ENCODE data around the gene ZNF44.
"Not testable (repeated sequence)": the region's sequence is repeated elsewhere in the genome, so short reads cannot be mapped to it uniquely, and the experiment has no call there.

Gene ZNF44

DNA sequence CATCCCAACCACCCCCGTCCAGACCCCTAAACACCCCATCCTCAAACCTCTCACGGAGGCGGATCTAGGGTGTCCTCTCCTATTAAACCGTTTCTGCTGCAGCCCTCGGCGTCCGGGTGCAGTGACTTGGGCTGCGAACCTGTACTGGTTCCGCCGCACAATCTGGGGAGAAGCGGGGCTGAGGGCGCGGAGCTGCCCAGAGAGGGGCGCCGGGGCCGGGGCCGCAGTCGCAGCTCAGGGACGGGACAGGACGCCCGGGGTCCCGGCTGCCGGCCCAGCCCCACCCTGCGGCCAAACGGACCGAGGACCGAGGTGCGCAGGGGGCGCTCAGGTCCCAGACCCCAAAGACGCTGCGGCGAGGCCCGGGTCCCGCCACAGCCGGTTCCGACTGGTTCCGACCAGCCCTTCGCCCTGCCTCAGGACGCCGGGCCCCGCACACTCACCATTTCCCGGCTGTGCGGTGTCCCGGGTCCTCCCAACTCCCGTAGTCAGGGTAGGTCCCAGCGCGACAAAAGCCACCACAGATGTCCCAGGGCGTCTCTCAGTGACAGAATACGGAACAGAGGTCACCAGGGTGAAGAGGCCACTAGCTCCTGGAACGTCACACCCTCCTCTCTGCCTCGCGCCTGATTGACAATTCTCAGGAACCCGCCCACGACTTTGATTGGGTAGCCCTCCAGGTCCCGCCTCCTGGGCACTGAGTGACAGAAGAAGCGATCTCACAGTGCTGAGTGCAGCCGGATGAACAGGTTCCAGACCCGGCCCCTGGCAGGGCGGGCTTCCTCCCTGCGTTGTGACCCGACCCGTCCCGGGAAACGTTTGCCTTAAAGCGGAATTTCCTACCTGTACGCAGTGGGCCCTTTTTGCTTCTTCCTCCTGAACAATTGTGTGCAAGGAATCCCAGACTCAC, at the start of gene ZNF44:
TSS of gene ZNF44 (minus strand) at position 635 of the 910 bp plus-strand sequence. CDS start at position 446, 189 bp downstream.
- DNase-seq = peak; percentile 96

DNA sequence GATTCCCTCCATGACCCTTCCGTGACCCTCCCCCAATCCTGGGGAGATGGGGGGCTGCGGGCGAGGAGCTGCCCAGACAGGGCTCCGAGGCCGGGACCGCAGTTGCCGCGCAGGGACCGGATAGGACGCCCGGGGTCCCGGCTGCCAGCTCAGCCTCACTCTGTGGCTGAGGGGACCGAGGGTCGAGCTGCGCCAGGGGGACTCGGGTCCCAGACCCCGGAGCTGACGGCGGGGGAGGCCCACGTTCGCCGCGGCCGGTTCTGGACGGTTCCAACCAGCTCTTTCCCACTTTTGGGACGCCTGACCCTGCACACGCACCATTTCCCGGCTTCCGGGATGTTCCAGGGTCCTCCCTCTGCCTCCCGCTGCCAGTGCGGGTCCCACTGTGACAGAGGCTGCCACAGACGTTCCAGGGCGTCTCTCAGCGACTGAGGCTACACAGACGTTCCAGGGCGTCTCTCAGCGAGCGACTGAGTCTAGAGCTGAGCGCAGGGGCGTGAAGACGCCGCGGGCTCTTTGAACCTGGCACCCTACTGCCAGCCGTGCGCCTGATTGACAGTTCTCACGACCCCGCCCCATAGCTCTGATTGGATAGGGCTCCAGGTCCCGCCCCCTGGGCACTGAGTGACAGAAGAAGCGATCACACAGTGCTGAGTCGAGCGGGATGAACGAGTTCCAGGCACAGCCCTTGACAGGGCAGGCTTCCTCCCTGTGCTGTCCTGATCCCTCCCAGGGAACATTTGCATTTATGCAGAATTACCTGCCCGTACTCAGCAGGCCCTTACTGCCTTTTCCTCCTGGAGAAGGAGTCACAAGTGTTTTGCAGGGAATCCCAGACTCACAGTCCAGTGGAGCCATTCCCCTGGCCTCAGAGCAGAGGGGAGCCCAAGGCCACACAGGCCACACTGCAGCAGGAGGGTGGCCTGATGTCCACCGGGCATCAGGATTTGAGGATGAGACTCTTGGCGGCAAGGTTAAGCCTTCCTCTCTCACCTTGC, 38.8 kb upstream of the ZNF44 start, which contains the start of gene ZNF563:
TSS of gene ZNF563 (minus strand) at position 472 of the 998 bp plus-strand sequence. CDS start at position 321, 151 bp downstream.
- peak; percentile 99 for DNase-seq

DNA sequence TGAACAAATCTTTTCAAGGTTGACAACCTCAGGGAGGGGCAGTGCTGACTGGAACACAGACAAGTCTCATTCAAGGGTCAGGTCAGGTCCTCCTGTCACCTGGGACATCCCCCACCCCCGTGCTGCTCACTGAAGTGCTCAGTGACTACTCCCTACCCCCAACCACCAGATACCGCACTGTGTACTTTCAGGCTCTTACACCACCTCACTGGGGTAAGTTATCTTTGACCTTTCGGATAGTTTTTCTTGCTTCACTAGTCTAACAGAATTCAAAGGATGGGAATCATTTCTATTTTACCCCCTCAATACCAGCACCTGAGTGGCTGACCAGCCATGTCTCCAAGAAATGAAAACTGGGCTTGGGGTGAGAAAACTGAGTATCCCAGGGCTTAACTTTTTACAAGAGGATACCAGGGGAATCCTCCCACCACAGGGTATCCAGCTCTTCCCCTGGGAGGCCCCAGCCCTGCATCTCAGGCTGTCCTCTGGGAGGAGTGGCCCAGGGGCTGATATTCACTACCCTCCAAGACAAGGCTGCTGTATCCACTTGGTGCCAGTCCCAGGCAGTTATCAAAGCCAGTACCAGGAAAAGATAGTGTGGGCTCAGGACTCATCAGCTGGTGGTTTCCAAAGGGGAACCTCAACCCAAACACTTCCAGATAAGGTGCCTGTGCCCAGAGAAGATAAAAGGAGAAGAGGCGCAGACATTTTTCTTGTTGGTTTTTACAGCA, 36.7 kb upstream of the ZNF44 start:
- peak; percentile 82 for DNase-seq

DNA sequence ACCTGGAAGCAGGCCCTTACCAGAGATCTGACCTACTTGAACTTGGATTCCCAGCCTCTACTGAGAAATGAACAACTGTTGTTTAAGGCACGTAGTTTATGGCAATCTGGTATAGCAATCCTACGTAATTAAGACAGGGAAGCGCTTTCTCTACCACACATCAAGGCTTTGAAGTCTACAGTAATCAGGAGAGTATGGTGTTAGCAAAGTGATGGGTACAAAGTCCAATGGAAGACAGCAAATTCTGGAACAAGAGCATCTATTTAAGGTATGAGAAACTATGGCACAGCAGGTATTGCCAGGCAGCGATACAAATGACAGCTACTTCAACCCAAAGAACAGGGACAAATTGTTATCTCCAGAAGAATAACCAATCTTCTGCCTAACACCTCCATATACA, 35.7 kb upstream of the ZNF44 start:
- no peak for DNase-seq

DNA sequence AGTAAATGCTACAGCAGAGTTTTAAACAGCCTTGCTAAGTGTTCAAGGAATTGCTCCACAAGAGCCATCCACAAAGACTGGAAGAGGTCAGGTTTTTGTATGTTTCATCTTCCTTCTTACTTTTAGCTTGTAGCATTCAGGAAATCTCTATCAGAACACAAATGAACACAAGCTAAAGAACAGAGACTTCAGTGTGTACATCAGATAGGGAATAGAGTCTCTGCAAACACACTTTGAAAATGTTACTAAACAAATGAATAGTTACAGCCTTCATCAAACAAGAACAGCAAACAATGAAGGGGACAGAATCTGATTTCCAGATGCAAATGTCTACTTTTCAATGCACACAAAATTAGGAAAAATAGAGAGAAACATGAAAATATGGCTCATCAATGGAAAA, 31.0 kb upstream of the ZNF44 start:
- no peak for DNase-seq

DNA sequence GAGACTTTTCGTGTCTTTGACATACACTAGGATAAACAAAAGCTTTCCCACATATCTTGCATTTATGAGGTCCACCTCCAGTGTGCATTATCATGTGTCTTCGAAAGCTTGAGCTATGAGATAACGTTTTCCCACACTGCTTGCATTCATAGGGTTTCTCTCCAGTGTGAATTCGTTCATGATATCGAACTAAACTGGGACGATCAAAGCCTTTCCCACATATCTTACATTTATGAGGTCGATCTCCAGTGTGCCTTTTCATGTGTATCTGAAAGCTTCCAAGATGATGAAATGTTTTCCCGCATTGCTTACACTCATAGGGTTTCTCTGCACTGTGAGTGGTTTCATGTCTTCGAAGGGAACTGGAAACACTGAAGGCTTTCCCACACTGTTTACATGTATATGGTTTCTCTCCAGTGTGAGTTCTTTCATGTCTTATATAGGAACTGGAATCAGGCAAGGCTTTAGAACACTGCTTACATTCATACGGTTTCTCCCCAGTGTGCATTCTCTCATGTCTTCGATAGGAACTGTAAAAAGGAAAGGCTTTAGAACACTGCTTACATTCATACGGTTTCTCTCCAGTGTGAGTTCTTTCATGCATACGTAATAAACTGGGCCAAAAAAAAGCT, 24.2 kb upstream of the ZNF44 start:
- DNase-seq = no peak

DNA sequence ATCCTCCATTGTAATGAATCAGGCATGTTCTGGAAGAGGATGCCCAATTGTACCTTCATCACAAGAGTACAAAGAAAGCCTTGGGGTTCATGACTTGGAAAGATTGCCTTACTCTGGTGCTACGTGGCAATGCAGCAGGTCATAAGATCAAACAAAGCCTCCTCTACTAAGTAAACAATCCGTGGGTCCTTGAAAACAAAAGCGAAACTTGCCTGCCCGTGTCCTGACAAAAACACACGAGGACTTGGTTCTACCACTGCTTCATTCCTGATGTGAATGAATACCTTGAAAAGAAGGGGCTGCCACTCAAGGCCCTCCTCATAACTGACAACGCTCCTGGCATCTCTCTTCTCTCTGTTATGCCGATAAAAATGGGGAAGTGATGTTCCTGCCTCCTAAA, 19.9 kb upstream of the ZNF44 start:
- no peak for DNase-seq

DNA sequence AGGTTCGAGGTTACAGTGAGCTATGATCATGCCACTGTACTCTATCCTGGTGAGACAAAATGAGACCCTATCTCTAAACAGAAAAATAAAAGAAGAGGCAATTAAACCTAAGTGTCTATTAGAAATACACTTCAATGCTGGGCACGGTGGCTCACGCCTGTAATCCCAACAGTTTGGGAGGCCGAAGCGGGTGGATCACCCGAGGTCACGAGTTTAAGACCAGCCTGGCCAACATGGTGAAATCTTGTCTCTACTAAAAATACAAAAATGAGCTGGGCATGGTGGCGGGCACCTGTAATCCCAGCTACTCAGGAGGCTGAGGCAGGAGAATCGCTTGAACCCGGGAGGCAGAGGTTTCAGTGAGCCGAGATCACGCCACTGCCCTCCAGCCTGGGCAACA, 14.2 kb upstream of the ZNF44 start:
- not testable (repeated sequence) for DNase-seq

DNA sequence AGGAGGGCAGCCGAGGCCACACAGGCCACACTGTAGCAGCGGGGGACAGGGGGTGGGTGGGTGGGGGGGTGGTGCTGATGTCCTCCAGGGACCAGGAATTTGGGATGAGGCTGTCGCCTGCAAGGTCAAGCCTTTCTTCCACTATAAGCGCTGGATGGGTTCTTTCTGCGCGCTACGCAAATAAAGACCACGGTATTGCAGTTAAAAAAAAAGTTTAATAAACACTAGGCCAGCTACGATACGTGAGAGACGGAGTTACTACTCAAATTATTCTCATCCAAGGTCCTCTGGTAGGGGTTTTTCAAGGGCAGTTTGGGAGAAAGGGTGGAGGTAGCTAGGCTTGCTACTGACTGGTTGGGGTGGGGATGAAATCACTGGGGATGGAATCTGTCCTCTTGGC, 508 bp upstream of the ZNF44 start:
- no peak for DNase-seq

DNA sequence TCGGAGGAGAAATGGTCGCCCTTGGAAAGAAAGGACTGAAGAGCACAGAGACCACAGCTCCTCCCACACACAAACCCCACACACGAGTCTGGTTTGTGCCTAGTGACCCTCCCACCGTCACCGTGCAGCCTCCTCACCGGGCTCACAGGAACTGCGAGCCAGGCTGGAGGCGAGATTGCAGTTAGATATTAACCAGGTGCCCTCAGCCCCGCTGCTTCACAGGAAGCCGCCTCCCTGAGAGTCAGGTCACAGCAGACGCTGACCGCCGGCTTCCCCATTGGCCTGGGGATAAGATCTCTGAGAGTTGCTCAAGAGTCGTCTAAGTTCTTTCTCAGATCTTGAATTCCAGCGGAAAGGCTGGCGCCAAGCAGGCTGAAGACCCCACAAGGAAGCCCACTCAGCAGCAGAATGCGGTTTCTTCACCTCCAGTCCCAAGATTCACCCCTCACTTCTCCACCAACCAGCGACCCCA, 870 bp downstream of the ZNF44 start:
- DNase-seq = peak; percentile 28

DNA sequence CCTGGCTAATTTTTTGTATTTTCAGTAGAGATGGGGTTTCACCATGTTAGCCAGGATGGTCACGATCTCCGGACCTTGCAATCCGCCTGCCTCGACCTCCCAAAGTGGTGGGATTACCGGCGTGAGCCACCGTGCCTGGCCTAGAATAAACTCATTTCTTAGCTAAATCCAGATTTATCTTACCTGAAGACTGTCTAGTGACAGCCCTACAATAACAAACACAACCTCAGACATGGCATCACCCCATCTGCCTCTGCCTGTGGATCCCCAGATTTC, 5.0 kb downstream of the ZNF44 start:
- DNase-seq = no peak

DNA sequence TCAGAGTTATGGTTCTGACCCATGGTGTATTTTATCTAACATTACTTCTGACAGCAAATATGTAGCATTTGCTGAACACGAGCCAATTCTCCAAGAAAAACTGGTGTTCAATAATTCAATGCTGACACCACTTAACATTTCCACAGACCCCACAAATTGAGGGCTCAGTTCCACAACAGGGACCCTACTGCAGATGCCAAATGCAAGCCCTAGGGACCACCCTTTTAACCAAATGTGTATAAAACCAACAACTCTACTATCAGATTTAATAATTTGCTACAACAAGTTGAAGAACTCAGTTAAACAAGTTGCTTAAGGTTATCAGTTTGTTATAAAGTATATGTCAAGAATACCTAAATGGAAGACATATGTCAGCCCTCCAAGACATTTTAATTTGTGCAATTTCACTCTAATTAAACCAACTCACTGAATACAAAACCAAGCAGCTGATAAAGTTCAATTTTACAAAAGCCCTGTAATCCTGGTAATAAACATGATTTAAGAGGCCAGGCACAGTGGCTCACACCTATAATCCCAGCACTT, 6.7 kb downstream of the ZNF44 start:
- no peak for DNase-seq

DNA sequence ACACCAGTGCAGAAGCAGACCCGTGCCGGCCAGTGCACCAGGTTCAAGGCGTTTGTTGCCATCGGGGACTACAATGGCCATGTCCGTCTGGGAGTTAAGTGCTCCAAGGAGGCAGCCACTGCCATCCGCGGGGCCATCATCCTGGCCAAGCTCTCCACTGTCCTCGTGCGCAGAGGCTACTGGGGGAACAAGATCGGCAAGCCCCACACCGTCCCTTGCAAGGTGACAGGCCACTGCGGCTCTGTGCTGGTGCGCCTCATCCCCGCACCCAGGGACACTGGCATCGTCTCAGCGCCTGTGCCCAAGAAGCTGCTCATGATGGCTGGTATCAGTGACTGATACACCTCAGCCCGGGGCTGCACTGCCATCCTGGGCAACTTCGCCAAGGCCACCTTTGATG, 10.1 kb downstream of the ZNF44 start:
- DNase-seq = no peak

DNA sequence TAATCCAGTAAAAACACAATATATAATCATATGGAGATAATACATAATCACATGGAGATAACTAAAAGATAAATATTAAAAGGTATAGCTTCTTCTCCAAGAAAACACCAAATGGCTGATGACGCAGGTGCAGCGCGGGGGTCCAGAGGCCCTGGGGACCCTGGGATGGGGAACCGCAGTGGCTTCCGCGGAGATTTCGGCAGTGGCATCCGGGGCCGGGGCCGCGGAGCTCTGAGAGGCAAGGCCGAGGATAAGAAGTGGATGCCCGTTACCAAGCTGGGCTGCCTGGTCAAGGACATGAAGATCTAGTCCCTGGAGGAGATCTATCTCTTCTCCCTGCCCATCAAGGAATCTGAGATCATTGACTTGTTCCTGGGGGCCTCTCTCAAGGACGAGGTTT, 10.5 kb downstream of the ZNF44 start:
- no peak for DNase-seq

DNA sequence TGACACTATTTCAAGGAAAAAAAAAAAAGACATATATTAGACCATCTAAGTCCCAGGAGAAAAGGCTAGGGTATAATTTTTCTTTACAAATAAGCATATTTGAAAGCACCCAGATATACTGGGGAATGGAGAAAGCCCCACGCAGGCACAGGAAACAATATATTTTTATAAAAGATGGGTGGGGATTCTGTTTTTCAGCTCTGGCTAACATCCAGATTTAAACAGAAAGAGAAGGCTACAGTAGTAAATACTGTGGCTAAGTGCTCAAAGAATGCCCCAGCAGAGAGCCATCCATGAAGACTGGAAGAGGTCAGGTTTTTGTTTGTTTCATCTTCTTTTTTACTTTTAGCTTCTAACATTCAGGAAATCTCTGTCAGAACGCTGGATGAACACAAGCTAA, 16.0 kb downstream of the ZNF44 start:
- no peak for DNase-seq

DNA sequence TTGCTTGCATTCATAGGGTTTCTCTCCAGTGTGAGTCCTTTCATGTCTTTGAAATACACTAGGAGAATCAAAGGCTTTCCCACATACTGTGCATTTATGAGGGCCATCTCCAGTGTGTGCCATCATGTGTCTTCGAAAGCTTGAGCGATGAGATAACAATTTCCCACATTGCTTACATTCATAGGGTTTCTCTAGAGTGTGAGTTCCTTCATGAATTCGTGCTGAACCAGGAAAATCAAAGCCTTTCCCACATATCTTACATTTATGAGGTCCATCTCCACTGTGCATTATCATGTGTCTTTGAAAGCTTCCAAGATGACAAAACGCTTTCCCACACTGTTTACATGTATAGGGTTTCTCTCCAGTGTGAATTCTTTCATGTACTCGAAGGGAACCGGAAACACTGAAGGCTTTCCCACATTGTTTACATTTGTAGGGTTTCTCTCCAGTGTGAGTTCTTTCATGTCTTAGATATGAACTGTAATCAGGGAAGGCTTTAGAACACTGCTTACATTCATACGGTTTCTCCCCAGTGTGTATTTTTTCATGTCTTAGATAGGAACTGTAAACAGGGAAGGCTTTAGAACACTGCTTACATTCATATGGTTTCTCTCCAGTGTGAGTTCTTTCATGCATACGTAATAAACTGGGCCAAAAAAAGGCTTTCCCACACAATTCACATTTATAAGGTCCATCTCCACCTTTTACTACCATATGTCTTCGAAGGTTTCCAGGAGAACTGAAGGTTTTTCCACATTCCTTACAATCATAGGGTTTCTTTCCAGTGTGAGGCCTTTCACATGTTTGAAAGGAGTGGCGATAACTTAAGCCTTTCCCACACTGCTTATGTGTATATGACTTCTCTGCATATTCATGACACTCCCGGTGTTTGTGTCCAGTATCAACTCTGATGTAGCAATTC, 21.4 kb downstream of the ZNF44 start:
- no peak for DNase-seq

DNA sequence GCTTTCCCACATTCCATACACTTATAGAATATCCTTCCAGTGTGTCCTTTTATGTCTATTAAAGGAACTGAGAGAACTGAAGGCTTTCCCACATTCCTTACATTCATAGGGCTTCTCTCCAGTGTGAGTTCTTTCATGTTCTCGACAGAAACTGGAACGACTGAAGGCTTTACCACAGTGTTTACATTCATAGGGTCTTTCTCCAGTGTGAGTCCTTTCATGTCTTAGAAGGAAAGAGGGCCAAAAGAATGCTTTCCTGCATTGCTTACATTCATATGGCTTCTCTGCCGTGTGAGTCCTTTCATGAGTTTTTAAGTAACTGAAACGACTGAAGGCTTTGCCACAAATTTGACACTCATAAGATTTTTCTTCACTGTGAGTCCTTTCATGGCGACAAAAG, 22.3 kb downstream of the ZNF44 start:
- no peak for DNase-seq

DNA sequence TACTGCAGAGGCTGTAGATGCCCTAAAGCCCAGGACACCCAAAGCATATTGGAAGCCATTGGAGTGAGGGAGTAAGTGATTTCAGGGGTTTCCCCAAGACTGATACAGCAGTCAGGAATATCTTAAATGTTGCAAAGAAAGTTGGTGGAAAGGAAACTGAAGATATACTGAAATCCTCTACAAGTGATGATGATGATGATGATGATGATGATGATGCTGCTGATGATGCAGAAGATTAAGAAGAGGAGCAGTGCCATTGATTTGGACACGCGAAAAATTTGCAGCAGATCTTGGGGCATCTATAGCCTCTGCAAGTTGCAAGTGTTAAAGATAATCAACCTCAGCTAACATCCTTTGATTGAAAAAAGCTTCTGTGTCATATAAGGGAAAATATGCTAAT, 23.8 kb downstream of the ZNF44 start:
- no peak for DNase-seq

DNA sequence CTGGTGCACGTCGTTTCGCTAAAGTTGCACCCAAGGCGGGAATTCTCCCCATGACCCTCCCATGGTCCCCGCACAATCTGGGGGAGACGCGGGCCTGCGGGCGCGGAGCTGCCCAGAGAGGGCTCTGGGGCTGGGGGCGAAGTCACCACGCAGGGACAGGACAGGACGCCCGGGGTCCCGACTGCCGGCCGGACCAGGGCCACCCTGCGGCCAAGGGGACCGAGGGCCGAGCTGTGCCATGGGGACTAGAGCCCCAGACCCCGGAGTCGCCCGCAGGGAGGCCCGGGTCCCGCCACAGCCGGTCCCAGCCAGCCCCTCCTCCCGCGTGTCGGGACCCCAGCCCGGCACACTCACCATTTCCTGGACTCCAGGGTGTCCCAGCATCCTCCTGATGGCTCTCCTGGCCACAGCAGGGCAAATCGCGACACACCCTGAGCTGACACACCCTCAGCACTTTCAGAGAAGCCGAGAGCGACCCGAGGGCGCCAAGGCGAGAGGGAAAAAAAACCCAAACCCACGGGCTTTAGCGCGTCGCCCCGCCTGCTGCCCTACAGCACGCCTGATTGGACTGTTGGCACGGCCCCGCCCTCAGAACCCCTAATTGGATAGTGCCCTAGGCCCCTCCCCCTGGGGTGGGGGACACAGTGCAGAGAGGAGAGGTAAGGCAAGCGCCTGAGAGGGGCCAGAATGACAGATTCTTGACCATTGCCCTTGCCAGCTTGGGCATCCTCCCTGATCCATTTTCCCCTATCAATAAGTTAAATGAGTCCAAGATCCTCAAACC, 28.6 kb downstream of the ZNF44 start:
- DNase-seq = no peak

DNA sequence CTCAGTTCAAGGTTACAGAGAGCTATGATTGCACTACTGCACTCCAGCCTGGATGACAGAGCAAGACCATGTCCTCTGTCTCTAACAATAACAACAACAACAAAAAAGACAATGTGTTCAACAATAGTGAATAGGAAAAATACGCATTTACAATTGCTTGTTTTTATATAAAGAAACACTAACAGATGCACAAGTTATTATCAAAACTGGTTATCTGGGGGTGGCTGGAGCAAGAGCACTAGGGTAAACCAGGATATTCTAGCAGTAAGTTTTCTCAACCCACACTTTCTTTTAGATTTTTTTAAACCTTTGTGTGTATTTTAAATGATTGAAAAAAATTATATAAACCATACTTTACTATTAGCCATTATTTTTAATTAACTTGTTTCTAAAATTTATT, 33.1 kb downstream of the ZNF44 start:
- no peak for DNase-seq
